BJ (cell line): ENCODE data around the gene UBE2S. TPM values are rescaled to one million over a fixed set of nuclear protein-coding genes. Genes with fewer than 3 reads are reported as not detected.
A peak's percentile ranks its signal among the peaks of the same experiment; 100 is the strongest.
"Not testable (repeated sequence)": the region's sequence is repeated elsewhere in the genome, so short reads cannot be mapped to it uniquely, and the experiment has no call there.

Experiments
- CTCF ChIA-PET: fragments of 350-600 bp; formaldehyde crosslinking; extraction: SDS; loops from one replicate; lab custom pipeline; 2021; ENCODE audit warnings: antibody characterized with exemption, inconsistent platforms; lab: Yijun Ruan, JAX
- POLR2A ChIA-PET: fragments of 300-600 bp; sonication (Branson Sonifier 250); formaldehyde crosslinking; extraction: SDS; loops from one replicate; lab custom pipeline; 2021; ENCODE audit warnings: antibody characterized with exemption; lab: Charles Lee
- DNase-seq: peaks from one replicate; pipeline ENCODE4 v3.0.0-alpha.2; 2011; ENCODE audit warnings: low read depth
- H3K27me3 ChIP-seq: 2 replicates; pipeline ENCODE4 v1.6.0; 2011; ENCODE audit warnings: low read length; ENCODE audit not compliant: control insufficient read depth, insufficient read depth
- H3K36me3 ChIP-seq: 2 replicates; pipeline ENCODE4 v1.5.1; 2011; ENCODE audit warnings: low read length; ENCODE audit not compliant: control insufficient read depth, insufficient read depth
- H3K4me3 ChIP-seq: 2 replicates; pipeline ENCODE4 v1.5.1; 2011; ENCODE audit warnings: low read depth, mild to moderate bottlenecking, control low read depth, low read length
- CTCF ChIP-seq: IDR thresholded peaks from 2 replicates; pipeline ENCODE4 v1.5.1; 2011; ENCODE audit warnings: low read depth, mild to moderate bottlenecking, control low read depth, inconsistent platforms, low read length, moderate library complexity; ENCODE audit not compliant: insufficient read depth
- polyA minus RNA-seq: library from RNA; depleted of rRNA, polyadenylated mRNA; stranded (reverse); fragments of >200 nt; gene quantifications from 2 replicates; pipeline ENCODE4 v1.2.3, GENCODE V29; 2011; rRNA and poly(A)+ RNA removed
- polyA plus RNA-seq: library from polyadenylated mRNA; depleted of rRNA; stranded (reverse); fragments of >200 nt; gene quantifications from 2 replicates; pipeline ENCODE4 v1.2.3, GENCODE V29; 2011; rRNA removed

The UBE2S gene
- polyA plus RNA-seq: 47.7 and 79.4 TPM in 2 replicates
- 45.7 and 54.4 TPM in 2 replicates for polyA minus RNA-seq

- not testable (repeated sequence) for DNase-seq, H3K36me3 ChIP-seq, H3K27me3 ChIP-seq
- ChIA-PET POLR2A (interaction anchor here (0.6 to 1.4 kb wide), 6 partner anchors 8 to 978 kb away, joined by 3 to 5 read pairs (median 3); partner anchors contain the start of genes HSPBP1 and TMEM238), CTCF (interaction anchor here (0.6 kb wide), 1 partner anchor 11 kb away, joined by 3 read pairs; no protein-coding TSS in a partner anchor)
- peak within 1 kb of the TSS; percentile 92 for H3K4me3 ChIP-seq
Observed at GRCh38 chr19:55407550-55407799, at the start of gene UBE2S. TSS of gene UBE2S (minus strand) at chr19:55407788. CDS start at chr19:55407589, 199 bp downstream.

DNA sequence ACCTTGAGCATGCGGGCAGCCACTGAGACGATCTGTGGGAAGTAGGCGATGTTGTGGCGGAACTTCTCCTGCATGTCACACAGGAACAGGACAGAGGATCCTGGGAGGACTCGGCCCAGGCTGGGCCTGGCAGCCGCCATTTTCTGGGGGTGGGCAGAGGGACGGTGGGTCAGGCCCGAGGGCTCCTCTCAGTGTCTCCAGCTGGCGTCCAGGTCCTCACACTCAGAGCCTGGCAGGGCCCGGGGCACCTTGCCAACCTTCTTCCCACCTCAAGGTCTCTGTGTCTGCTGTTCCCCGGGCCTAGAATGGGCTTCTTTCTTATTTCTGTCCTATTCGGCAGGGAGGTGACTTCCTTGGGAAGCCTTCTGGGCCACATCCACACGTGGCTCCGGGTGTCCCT lies 48.8 kb upstream of the UBE2S start:
- POLR2A ChIA-PET: no interaction called here
- TF ChIP-seq CTCF: no peak
- CTCF ChIA-PET: no interaction called here
- no peak for DNase-seq
- Histone ChIP-seq H3K27me3 (peaks cover 6% of the 10 kb centered on the region), H3K36me3 (peaks cover 3% of the 10 kb centered on the region), H3K4me3 (no peak overlapping the region)

GRCh38 chr19:55455576-55456235 lies 48.1 kb upstream of the UBE2S start:
- Histone ChIP-seq H3K36me3 (peaks cover 3% of the 10 kb centered on the region), H3K27me3 (peaks cover 6% of the 10 kb centered on the region), H3K4me3 (no peak overlapping the region)
- CTCF ChIA-PET: no interaction called here
- no peak for TF ChIP-seq CTCF
- no peak for DNase-seq
- POLR2A ChIA-PET: no interaction called here

GRCh38 chr19:55454787-55455243 lies 47.2 kb upstream of the UBE2S start:
- no peak for DNase-seq
- peak; percentile 80 for TF ChIP-seq CTCF
- Histone ChIP-seq H3K4me3 (no peak overlapping the region), H3K27me3 (peaks cover 11% of the 10 kb centered on the region), H3K36me3 (peaks cover 3% of the 10 kb centered on the region)
- ChIA-PET CTCF (interaction anchor here (0.6 to 2.1 kb wide), 3 partner anchors 13 to 52 kb away, joined by 3 to 6 read pairs (median 5); no protein-coding TSS in a partner anchor), POLR2A (no interaction called here)

- H3K27me3 ChIP-seq: peaks cover 16% of the 10 kb centered on the region
- no peak for DNase-seq
- no peak overlapping the region for H3K4me3 ChIP-seq
- H3K36me3 ChIP-seq: peaks cover 3% of the 10 kb centered on the region
- TF ChIP-seq CTCF: no peak
- POLR2A ChIA-PET: interaction anchor here (0.5 kb wide), 2 partner anchors 34 to 333 kb away, joined by 3 to 10 read pairs; no protein-coding TSS in a partner anchor
- CTCF ChIA-PET: interaction anchor here (0.6 to 2.1 kb wide), 12 partner anchors 9 to 317 kb away, joined by 3 to 10 read pairs (median 4); partner anchors contain the start of genes NAT14, SSC5D and ZNF628
Observed at GRCh38 chr19:55453511-55454260, 46.1 kb upstream of the UBE2S start.
